K562 (cell line): Measurements from ENCODE around the gene ITPR1. TPM values are rescaled to one million over a fixed set of nuclear protein-coding genes. Genes with fewer than 3 reads are reported as not detected.

Source experiments
- KDM1A ChIP-seq, 2 experiments: fragments of 450-650 bp; IDR thresholded peaks; 2 replicates each; pipeline ENCODE4 v1.6.1; 2016; ENCODE audit warnings: mild to moderate bottlenecking in 2 of 2
- PBX2 ChIP-seq, 2 experiments: IDR thresholded peaks in 1 of 2; conservative IDR thresholded peaks in 1 of 2; 2 replicates each; pipeline ENCODE4 v1.6.1; 2016; ENCODE audit warnings: low read depth in 2 of 2, mild to moderate bottlenecking in 1 of 2, missing compliant biosample characterization in 1 of 2, missing genetic modification characterization in 1 of 2, moderate library complexity in 1 of 2
- RCOR1 ChIP-seq, 2 experiments: IDR thresholded peaks; 2 replicates each; pipeline ENCODE4 v1.6.1; 2012; ENCODE audit warnings: low read depth in 2 of 2, low read length in 2 of 2, borderline replicate concordance in 1 of 2, improper control_type of control experiment in 1 of 2
- RREB1 ChIP-seq: fragments of 250-450 bp; sonication (Bioruptor Pico); IDR thresholded peaks from 2 replicates; pipeline ENCODE4 v1.4.0; 2020
- polyA plus RNA-seq, 8 experiments: library from polyadenylated mRNA; depleted of rRNA in 4 of 8; stranded (reverse) in 5 of 8; unstranded in 3 of 8; fragments of >200 nt; fragmentation: Nextera tagmentation in 2 of 8; fragmentation: Illumina TruSeq in 1 of 8; extraction: Ambion mirVana in 2 of 8; extraction: Trizol in 1 of 8; gene quantifications; 2 replicates each; pipeline versions ENCODE4 v1.2.1 to v1.2.3, GENCODE V29; 2011 to 2014; ENCODE audit warnings: inconsistent platforms in 1 of 8, missing spikeins in 1 of 8
- total RNA-seq, 7 experiments: library from RNA; depleted of rRNA in 6 of 7; stranded (reverse); fragments of >200 nt in 6 of 7; fragmentation: Illumina TruSeq in 2 of 7; extraction: Trizol in 2 of 7; gene quantifications; 2 replicates each; pipeline versions ENCODE4 v1.2.1 to v1.2.3, GENCODE V29; 2011 to 2021; ENCODE audit warnings: low replicate concordance in 1 of 7

The ITPR1 gene
- total and polyA plus RNA-seq, 9 of the 15 experiments (the other 6 are each of a cell fraction or from before 2014, with no cell fraction given): 22.4 to 40.0 (median 27.4) TPM

GRCh38 chr3:4581920-4582611, 88.9 kb downstream of the ITPR1 start (continued):
- TF ChIP-seq PBX2 (CRISPR knock-in tag; IDR thresholded peaks at IDR 0.05; ENCODE audit: low read depth): no peak
- no peak for TF ChIP-seq PBX2 (tag; conservative IDR thresholded peaks at IDR 0.05; ENCODE audit: low read depth)
- peak; percentile 7 to 30; a peak in 1 of 4 replicates for TF ChIP-seq KDM1A (IDR thresholded peaks at IDR 0.05)
- TF ChIP-seq RCOR1 (IDR thresholded peaks at IDR 0.05; ENCODE audit: borderline replicate concordance in 1 of 2, low read depth in 2 of 2, low read length in 2 of 2): peak in 1 of 2 experiments; percentile 70; a peak in 2 of 4 replicates
- peak; percentile 36; the same call in 1 of the 2 replicates for TF ChIP-seq RREB1 (CRISPR knock-in tag)
